ENCODE data around the gene EYS. TPM values are rescaled to one million over a fixed set of nuclear protein-coding genes. Genes with fewer than 3 reads are reported as not detected.

The EYS gene
- total RNA-seq, 2 experiments from 2014 or later = not detected

- H3K9me3 Mint-ChIP-seq = peaks cover 5% of the 10 kb centered on the region
- ChIA-PET CTCF (no interaction called here), POLR2A (no interaction called here)
- H3K27ac Mint-ChIP-seq = no peak overlapping the region
- H3K4me1 Mint-ChIP-seq (ENCODE audit: low read depth) = no peaks in the 10 kb centered on the region
- H3K27me3 ChIP-seq (ENCODE audit: control insufficient read depth in 1 of 2, insufficient read depth in 2 of 2, low read length in 2 of 2) = no peaks in the 10 kb centered on the region
- peaks cover 5 to 14% of the 10 kb centered on the region in 2 experiments for H3K9me3 ChIP-seq (ENCODE audit: control insufficient read depth in 1 of 2, insufficient read depth in 1 of 2, low read length in 2 of 2)
- H3K4me1 ChIP-seq (ENCODE audit: insufficient read depth, low read length) = no peaks in the 10 kb centered on the region
- no peaks in the 10 kb centered on the region for H3K36me3 Mint-ChIP-seq (ENCODE audit: low read depth)
- intact Hi-C loops (cut with DNase I, micrococcal nuclease) = no loop called here
- ATAC-seq (ENCODE audit: poor library complexity) = no peak
- H3K27ac ChIP-seq (ENCODE audit: low read depth in 1 of 2, low read length in 2 of 2) = no peak overlapping the region
- no peak overlapping the region for H3K4me3 ChIP-seq (ENCODE audit: low read length)
- no peaks in the 10 kb centered on the region for H3K36me3 ChIP-seq (ENCODE audit: insufficient read depth, low read length)
- TF ChIP-seq, protein P1, sequence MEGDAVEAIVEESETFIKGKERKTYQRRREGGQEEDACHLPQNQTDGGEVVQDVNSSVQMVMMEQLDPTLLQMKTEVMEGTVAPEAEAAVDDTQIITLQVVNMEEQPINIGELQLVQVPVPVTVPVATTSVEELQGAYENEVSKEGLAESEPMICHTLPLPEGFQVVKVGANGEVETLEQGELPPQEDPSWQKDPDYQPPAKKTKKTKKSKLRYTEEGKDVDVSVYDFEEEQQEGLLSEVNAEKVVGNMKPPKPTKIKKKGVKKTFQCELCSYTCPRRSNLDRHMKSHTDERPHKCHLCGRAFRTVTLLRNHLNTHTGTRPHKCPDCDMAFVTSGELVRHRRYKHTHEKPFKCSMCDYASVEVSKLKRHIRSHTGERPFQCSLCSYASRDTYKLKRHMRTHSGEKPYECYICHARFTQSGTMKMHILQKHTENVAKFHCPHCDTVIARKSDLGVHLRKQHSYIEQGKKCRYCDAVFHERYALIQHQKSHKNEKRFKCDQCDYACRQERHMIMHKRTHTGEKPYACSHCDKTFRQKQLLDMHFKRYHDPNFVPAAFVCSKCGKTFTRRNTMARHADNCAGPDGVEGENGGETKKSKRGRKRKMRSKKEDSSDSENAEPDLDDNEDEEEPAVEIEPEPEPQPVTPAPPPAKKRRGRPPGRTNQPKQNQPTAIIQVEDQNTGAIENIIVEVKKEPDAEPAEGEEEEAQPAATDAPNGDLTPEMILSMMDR (IDR thresholded peaks at IDR 0.05) = no peak
- no peak for DNase-seq
- H3K27me3 Mint-ChIP-seq = no peaks in the 10 kb centered on the region
- H3K4me3 Mint-ChIP-seq = no peak overlapping the region
These were observed 956.1 kb downstream of the EYS start for GRCh38 chr6:64750910-64751309.

DNA sequence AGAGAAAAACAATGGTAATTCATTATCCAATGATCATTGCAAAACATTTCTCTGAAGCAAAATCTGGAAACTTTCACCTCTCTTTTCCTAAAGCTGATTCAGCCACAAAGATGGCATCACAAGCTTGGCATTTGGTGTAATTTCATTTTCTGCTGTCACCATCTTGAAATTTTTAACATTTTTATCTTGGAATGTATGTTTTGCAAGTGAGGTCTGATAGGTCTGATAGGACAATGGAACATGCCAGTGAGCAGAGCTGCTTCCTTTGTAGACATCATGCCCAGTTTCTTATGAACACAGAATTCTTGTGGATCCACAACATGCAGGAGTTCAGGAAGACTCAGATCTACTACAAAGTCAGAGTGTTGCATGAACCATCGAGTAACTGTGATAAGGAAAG is 969.6 kb downstream of the EYS start:
- intact Hi-C loops (cut with DNase I, micrococcal nuclease) = no loop called here
- CTCF ChIA-PET = no interaction called here
- Mint-ChIP-seq H3K4me3 (no peak overlapping the region), H3K36me3 (ENCODE audit: low read depth) (no peaks in the 10 kb centered on the region), H3K27me3 (no peaks in the 10 kb centered on the region), H3K4me1 (ENCODE audit: low read depth) (no peaks in the 10 kb centered on the region), H3K9me3 (peaks cover 3% of the 10 kb centered on the region), H3K27ac (no peak overlapping the region)
- peaks cover 3 to 14% of the 10 kb centered on the region in 2 experiments for H3K9me3 ChIP-seq (ENCODE audit: control insufficient read depth in 1 of 2, insufficient read depth in 1 of 2, low read length in 2 of 2)
- no peaks in the 10 kb centered on the region for H3K27me3 ChIP-seq (ENCODE audit: control insufficient read depth in 1 of 2, insufficient read depth in 2 of 2, low read length in 2 of 2)
- no peaks in the 10 kb centered on the region for H3K4me1 ChIP-seq (ENCODE audit: insufficient read depth, low read length)
- H3K36me3 ChIP-seq (ENCODE audit: insufficient read depth, low read length) = no peaks in the 10 kb centered on the region
- H3K4me3 ChIP-seq (ENCODE audit: low read length) = no peak overlapping the region
- H3K27ac ChIP-seq (ENCODE audit: low read depth in 1 of 2, low read length in 2 of 2) = no peak overlapping the region
- DNase-seq (no peak), ATAC-seq (ENCODE audit: poor library complexity) (no peak)
- POLR2A ChIA-PET = no interaction called here
- TF ChIP-seq, protein P1 (IDR thresholded peaks at IDR 0.05) = no peak

- POLR2A ChIA-PET = no interaction called here
- Mint-ChIP-seq H3K4me1 (ENCODE audit: low read depth) (no peaks in the 10 kb centered on the region), H3K9me3 (peaks cover 3% of the 10 kb centered on the region), H3K27me3 (no peaks in the 10 kb centered on the region), H3K4me3 (no peak overlapping the region), H3K27ac (no peak overlapping the region), H3K36me3 (ENCODE audit: low read depth) (no peaks in the 10 kb centered on the region)
- DNase-seq (no peak), ATAC-seq (ENCODE audit: poor library complexity) (no peak)
- Histone ChIP-seq H3K36me3 (ENCODE audit: insufficient read depth, low read length) (no peaks in the 10 kb centered on the region), H3K27ac (ENCODE audit: low read depth in 1 of 2, low read length in 2 of 2) (no peak overlapping the region), H3K4me1 (ENCODE audit: insufficient read depth, low read length) (no peaks in the 10 kb centered on the region), H3K27me3 (ENCODE audit: control insufficient read depth in 1 of 2, insufficient read depth in 2 of 2, low read length in 2 of 2) (no peaks in the 10 kb centered on the region), H3K4me3 (ENCODE audit: low read length) (no peak overlapping the region), H3K9me3 (ENCODE audit: control insufficient read depth in 1 of 2, insufficient read depth in 1 of 2, low read length in 2 of 2) (peaks cover 3 to 14% of the 10 kb centered on the region in 2 experiments)
- intact Hi-C loops (cut with DNase I, micrococcal nuclease) = no loop called here
- TF ChIP-seq, protein P1 (IDR thresholded peaks at IDR 0.05) = no peak
- CTCF ChIA-PET = no interaction called here
These were observed 970.5 kb downstream of the EYS start for GRCh38 chr6:64736421-64736950.
